WTC11 (cell line): Measurements from ENCODE around the gene RPL13. TPM values are rescaled to one million over a fixed set of nuclear protein-coding genes. Genes with fewer than 3 reads are reported as not detected.

Source experiments
- ATF1 ChIP-seq: sonication (generic); formaldehyde crosslinking; IDR thresholded peaks from 2 replicates; pipeline ENCODE4 v1.8.1; 2023; ENCODE audit warnings: mild to moderate bottlenecking, moderate library complexity, missing genetic modification reagents
- CBFB ChIP-seq: sonication (generic); formaldehyde crosslinking; IDR thresholded peaks from 2 replicates; pipeline ENCODE4 v1.8.1; 2022; ENCODE audit warnings: mild to moderate bottlenecking, low read depth, missing genetic modification reagents
- CREB1 ChIP-seq: sonication (generic); formaldehyde crosslinking; IDR thresholded peaks from 2 replicates; pipeline ENCODE4 v1.8.0; 2023; ENCODE audit warnings: mild to moderate bottlenecking, missing genetic modification reagents
- ELF4 ChIP-seq: sonication (generic); formaldehyde crosslinking; IDR thresholded peaks from 2 replicates; pipeline ENCODE4 v1.8.1; 2022; ENCODE audit warnings: low read depth, mild to moderate bottlenecking, moderate library complexity, missing genetic modification reagents
- ESRRA ChIP-seq: sonication (generic); formaldehyde crosslinking; IDR thresholded peaks from 2 replicates; pipeline ENCODE4 v1.8.1; 2022; ENCODE audit warnings: mild to moderate bottlenecking, missing genetic modification reagents, borderline replicate concordance
- FOXJ3 ChIP-seq: sonication (generic); formaldehyde crosslinking; IDR thresholded peaks from 2 replicates; pipeline ENCODE4 v1.9.0; 2021; ENCODE audit warnings: missing genetic modification reagents, mild to moderate bottlenecking, borderline replicate concordance
- FOXK1 ChIP-seq: sonication (generic); formaldehyde crosslinking; IDR thresholded peaks from 2 replicates; pipeline ENCODE4 v1.8.0; 2022; ENCODE audit warnings: mild to moderate bottlenecking, moderate library complexity, missing genetic modification reagents
- FOXP1 ChIP-seq: sonication (generic); formaldehyde crosslinking; IDR thresholded peaks from 2 replicates; pipeline ENCODE4 v1.8.0; 2022; ENCODE audit warnings: missing genetic modification reagents, mild to moderate bottlenecking, moderate library complexity, borderline replicate concordance
- KAT7 ChIP-seq: sonication (generic); formaldehyde crosslinking; IDR thresholded peaks from 2 replicates; pipeline ENCODE4 v1.8.1; 2023; ENCODE audit warnings: missing genetic modification reagents, mild to moderate bottlenecking, borderline replicate concordance
- MYBL2 ChIP-seq: sonication (generic); formaldehyde crosslinking; IDR thresholded peaks from 2 replicates; pipeline ENCODE4 v1.8.1; 2023; ENCODE audit warnings: mild to moderate bottlenecking, moderate library complexity, missing genetic modification reagents
- NFATC4 ChIP-seq: fragments of 250-450 bp; sonication (Bioruptor Pico); IDR thresholded peaks from 2 replicates; pipeline ENCODE4 v1.9.0; 2021; ENCODE audit warnings: mild to moderate bottlenecking
- NFE2L1 ChIP-seq: sonication (generic); formaldehyde crosslinking; IDR thresholded peaks from 2 replicates; pipeline ENCODE4 v1.8.1; 2023; ENCODE audit warnings: missing genetic modification reagents
- TEAD4 ChIP-seq: sonication (generic); formaldehyde crosslinking; IDR thresholded peaks from 2 replicates; pipeline ENCODE4 v1.8.0; 2022; ENCODE audit warnings: mild to moderate bottlenecking, missing genetic modification reagents
- TP53 ChIP-seq: sonication (generic); formaldehyde crosslinking; IDR thresholded peaks from 2 replicates; pipeline ENCODE4 v1.8.1; 2023; ENCODE audit warnings: mild to moderate bottlenecking, missing genetic modification reagents
- total RNA-seq: library from RNA; stranded (reverse); gene quantifications from 3 replicates; pipeline ENCODE4 v1.2.3, GENCODE V29; 2021
- TF ChIP-seq, protein P1 (sequence below): fragments of 250-450 bp; sonication (Bioruptor Pico); conservative IDR thresholded peaks from 2 replicates; pipeline ENCODE4 v1.9.0; 2021; ENCODE audit warnings: mild to moderate bottlenecking
- TF ChIP-seq, protein P2 (sequence below): sonication (generic); formaldehyde crosslinking; IDR thresholded peaks from 2 replicates; pipeline ENCODE4 v1.8.0; 2023; ENCODE audit warnings: missing genetic modification reagents
- TF ChIP-seq, protein P3 (sequence below): fragments of 250-450 bp; sonication (Bioruptor Pico); IDR thresholded peaks from 2 replicates; pipeline ENCODE4 v1.9.0; 2021; ENCODE audit warnings: mild to moderate bottlenecking
- TF ChIP-seq, protein P4 (sequence below): sonication (generic); formaldehyde crosslinking; conservative IDR thresholded peaks from 2 replicates; pipeline ENCODE4 v1.8.1; 2023; ENCODE audit warnings: mild to moderate bottlenecking, low read depth, missing genetic modification reagents, moderate library complexity
- TF ChIP-seq, protein P5 (sequence below): sonication (generic); formaldehyde crosslinking; IDR thresholded peaks from 2 replicates; pipeline ENCODE4 v1.8.1; 2023; ENCODE audit warnings: mild to moderate bottlenecking, moderate library complexity, missing genetic modification reagents
- TF ChIP-seq, protein P6 (sequence below): sonication (generic); formaldehyde crosslinking; IDR thresholded peaks from 2 replicates; pipeline ENCODE4 v1.8.1; 2023; ENCODE audit warnings: mild to moderate bottlenecking, missing genetic modification reagents
- TF ChIP-seq, protein P7 (sequence below): sonication (generic); formaldehyde crosslinking; IDR thresholded peaks from 2 replicates; pipeline ENCODE4 v1.8.0; 2023; ENCODE audit warnings: mild to moderate bottlenecking, missing genetic modification reagents
- TF ChIP-seq, protein P8 (sequence below): sonication (generic); formaldehyde crosslinking; conservative IDR thresholded peaks from 2 replicates; pipeline ENCODE4 v1.8.1; 2022; ENCODE audit warnings: mild to moderate bottlenecking, missing genetic modification reagents

Gene RPL13
- total RNA-seq, 1 experiment from 2014 or later = 2,631 TPM

DNA sequence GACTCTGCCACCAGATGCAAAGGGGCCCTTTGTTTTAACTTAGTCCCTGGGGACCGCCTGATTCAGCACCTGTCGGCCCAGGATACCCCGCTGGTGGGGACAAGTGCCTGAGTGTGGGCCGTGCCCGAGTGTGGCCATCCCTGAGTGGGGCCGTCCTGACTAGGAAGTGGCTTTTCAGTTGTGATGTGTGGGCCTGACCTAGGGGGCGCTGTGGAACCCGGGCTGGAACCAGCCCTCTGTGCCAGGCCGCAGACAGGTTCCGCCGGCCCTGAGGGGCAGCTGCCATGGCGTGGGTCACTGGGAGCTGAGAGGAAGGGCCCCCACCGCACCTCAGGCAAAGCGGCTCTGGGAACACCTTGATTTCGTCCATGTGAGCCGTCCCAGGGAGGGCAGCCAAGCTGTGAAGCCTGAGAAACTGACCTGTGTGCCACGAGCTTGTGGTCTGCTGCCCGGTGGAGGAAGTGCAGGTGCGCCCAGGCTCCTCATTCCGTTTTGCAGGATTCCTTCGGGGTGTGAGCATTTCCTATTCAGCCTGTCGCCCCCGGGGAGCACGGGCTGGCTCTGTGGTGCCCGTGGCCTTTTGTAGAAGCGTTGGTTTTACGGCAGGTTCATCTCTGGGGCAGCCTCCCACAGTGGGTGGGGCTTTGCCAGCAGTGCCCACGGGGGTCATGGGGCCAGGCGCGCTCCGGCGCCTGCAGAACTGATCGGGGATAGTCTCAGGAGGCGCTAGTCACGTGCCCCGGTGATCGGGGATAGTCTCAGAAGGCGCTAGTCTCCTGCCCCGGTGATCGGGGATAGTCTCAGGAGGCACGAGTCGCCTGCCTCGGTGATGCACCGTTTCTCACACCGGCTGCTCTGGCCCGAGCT is 5.3 kb downstream of the RPL13 start (continued):
- no peak for TF ChIP-seq NFE2L1 (CRISPR knock-in tag)
- no peak for TF ChIP-seq CREB1
- TF ChIP-seq, protein P1, sequence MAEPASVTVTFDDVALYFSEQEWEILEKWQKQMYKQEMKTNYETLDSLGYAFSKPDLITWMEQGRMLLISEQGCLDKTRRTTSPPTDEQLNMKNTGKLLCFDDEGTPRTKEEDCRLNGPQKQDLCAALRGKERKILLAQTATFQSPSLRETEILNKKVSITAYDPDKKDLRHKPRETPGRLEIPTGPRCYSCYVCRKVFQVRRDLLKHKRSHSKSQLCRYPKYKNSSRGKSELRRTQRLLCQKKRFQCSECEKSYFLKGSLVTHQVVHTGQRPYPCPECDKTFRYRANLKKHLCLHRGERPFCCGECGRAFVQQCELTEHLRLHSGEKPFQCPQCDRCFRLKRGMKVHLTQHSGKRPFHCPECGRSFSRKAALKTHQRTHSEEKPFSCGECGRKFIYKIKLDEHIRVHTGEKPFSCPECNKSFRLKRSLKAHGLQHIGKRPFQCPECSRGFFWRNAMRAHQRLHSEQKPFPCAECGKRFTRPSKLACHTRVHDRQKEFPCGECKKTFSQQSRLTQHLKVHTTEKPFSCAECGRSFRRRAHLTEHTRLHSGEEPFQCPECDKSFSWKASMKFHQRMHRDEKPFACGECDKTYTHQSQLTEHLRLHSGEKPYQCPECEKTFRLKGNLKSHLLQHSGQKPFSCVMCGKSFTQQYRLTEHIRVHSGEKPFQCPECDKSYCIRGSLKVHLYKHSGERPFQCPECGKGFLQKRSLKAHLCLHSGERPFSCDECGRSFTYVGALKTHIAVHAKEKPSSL (CRISPR knock-in tag) = peak; percentile 95
- TF ChIP-seq, protein P2, sequence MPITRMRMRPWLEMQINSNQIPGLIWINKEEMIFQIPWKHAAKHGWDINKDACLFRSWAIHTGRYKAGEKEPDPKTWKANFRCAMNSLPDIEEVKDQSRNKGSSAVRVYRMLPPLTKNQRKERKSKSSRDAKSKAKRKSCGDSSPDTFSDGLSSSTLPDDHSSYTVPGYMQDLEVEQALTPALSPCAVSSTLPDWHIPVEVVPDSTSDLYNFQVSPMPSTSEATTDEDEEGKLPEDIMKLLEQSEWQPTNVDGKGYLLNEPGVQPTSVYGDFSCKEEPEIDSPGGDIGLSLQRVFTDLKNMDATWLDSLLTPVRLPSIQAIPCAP (CRISPR knock-in tag) = peak; percentile 18
- TF ChIP-seq, protein P3, sequence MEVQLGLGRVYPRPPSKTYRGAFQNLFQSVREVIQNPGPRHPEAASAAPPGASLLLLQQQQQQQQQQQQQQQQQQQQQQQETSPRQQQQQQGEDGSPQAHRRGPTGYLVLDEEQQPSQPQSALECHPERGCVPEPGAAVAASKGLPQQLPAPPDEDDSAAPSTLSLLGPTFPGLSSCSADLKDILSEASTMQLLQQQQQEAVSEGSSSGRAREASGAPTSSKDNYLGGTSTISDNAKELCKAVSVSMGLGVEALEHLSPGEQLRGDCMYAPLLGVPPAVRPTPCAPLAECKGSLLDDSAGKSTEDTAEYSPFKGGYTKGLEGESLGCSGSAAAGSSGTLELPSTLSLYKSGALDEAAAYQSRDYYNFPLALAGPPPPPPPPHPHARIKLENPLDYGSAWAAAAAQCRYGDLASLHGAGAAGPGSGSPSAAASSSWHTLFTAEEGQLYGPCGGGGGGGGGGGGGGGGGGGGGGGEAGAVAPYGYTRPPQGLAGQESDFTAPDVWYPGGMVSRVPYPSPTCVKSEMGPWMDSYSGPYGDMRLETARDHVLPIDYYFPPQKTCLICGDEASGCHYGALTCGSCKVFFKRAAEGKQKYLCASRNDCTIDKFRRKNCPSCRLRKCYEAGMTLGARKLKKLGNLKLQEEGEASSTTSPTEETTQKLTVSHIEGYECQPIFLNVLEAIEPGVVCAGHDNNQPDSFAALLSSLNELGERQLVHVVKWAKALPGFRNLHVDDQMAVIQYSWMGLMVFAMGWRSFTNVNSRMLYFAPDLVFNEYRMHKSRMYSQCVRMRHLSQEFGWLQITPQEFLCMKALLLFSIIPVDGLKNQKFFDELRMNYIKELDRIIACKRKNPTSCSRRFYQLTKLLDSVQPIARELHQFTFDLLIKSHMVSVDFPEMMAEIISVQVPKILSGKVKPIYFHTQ (CRISPR knock-in tag) = peak; percentile 95
- TF ChIP-seq, protein P4, sequence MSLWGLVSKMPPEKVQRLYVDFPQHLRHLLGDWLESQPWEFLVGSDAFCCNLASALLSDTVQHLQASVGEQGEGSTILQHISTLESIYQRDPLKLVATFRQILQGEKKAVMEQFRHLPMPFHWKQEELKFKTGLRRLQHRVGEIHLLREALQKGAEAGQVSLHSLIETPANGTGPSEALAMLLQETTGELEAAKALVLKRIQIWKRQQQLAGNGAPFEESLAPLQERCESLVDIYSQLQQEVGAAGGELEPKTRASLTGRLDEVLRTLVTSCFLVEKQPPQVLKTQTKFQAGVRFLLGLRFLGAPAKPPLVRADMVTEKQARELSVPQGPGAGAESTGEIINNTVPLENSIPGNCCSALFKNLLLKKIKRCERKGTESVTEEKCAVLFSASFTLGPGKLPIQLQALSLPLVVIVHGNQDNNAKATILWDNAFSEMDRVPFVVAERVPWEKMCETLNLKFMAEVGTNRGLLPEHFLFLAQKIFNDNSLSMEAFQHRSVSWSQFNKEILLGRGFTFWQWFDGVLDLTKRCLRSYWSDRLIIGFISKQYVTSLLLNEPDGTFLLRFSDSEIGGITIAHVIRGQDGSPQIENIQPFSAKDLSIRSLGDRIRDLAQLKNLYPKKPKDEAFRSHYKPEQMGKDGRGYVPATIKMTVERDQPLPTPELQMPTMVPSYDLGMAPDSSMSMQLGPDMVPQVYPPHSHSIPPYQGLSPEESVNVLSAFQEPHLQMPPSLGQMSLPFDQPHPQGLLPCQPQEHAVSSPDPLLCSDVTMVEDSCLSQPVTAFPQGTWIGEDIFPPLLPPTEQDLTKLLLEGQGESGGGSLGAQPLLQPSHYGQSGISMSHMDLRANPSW (CRISPR knock-in tag) = no peak
- no peak for TF ChIP-seq CBFB (CRISPR knock-in tag)
- TF ChIP-seq FOXP1 (CRISPR knock-in tag) = no peak; the same call in 1 of the 2 replicates
- TF ChIP-seq, protein P5, sequence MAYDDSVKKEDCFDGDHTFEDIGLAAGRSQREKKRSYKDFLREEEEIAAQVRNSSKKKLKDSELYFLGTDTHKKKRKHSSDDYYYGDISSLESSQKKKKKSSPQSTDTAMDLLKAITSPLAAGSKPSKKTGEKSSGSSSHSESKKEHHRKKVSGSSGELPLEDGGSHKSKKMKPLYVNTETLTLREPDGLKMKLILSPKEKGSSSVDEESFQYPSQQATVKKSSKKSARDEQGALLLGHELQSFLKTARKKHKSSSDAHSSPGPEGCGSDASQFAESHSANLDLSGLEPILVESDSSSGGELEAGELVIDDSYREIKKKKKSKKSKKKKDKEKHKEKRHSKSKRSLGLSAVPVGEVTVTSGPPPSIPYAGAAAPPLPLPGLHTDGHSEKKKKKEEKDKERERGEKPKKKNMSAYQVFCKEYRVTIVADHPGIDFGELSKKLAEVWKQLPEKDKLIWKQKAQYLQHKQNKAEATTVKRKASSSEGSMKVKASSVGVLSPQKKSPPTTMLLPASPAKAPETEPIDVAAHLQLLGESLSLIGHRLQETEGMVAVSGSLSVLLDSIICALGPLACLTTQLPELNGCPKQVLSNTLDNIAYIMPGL (CRISPR knock-in tag) = peak; percentile 88
- peak; percentile 87; the same call in 1 of the 2 replicates for TF ChIP-seq TP53 (CRISPR knock-in tag)
- 0 out of 2 replicates have a peak, but pooled peaks have one; percentile 59 for TF ChIP-seq TEAD4
- TF ChIP-seq, protein P6, sequence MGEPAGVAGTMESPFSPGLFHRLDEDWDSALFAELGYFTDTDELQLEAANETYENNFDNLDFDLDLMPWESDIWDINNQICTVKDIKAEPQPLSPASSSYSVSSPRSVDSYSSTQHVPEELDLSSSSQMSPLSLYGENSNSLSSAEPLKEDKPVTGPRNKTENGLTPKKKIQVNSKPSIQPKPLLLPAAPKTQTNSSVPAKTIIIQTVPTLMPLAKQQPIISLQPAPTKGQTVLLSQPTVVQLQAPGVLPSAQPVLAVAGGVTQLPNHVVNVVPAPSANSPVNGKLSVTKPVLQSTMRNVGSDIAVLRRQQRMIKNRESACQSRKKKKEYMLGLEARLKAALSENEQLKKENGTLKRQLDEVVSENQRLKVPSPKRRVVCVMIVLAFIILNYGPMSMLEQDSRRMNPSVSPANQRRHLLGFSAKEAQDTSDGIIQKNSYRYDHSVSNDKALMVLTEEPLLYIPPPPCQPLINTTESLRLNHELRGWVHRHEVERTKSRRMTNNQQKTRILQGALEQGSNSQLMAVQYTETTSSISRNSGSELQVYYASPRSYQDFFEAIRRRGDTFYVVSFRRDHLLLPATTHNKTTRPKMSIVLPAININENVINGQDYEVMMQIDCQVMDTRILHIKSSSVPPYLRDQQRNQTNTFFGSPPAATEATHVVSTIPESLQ (CRISPR knock-in tag) = no peak
- no peak for TF ChIP-seq ATF1 (CRISPR knock-in tag)
- peak; percentile 49; the same call in 1 of the 2 replicates for TF ChIP-seq FOXK1 (CRISPR knock-in tag)
- TF ChIP-seq, protein P7, sequence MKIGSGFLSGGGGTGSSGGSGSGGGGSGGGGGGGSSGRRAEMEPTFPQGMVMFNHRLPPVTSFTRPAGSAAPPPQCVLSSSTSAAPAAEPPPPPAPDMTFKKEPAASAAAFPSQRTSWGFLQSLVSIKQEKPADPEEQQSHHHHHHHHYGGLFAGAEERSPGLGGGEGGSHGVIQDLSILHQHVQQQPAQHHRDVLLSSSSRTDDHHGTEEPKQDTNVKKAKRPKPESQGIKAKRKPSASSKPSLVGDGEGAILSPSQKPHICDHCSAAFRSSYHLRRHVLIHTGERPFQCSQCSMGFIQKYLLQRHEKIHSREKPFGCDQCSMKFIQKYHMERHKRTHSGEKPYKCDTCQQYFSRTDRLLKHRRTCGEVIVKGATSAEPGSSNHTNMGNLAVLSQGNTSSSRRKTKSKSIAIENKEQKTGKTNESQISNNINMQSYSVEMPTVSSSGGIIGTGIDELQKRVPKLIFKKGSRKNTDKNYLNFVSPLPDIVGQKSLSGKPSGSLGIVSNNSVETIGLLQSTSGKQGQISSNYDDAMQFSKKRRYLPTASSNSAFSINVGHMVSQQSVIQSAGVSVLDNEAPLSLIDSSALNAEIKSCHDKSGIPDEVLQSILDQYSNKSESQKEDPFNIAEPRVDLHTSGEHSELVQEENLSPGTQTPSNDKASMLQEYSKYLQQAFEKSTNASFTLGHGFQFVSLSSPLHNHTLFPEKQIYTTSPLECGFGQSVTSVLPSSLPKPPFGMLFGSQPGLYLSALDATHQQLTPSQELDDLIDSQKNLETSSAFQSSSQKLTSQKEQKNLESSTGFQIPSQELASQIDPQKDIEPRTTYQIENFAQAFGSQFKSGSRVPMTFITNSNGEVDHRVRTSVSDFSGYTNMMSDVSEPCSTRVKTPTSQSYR = peak; percentile 48; the same call in 1 of the 2 replicates
- TF ChIP-seq NFATC4 (CRISPR knock-in tag) = peak; percentile 74
- peak; percentile 69; the same call in 1 of the 2 replicates for TF ChIP-seq MYBL2 (CRISPR knock-in tag)
- no peak for TF ChIP-seq FOXJ3
- peak; percentile 61; the same call in 1 of the 2 replicates for TF ChIP-seq KAT7 (CRISPR knock-in tag)
- TF ChIP-seq, protein P8, sequence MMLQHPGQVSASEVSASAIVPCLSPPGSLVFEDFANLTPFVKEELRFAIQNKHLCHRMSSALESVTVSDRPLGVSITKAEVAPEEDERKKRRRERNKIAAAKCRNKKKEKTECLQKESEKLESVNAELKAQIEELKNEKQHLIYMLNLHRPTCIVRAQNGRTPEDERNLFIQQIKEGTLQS = no peak
- TF ChIP-seq ELF4 (CRISPR knock-in tag) = no peak
- TF ChIP-seq ESRRA (CRISPR knock-in tag) = 0 out of 2 replicates have a peak, but pooled peaks have one; percentile 50
